Astrocyte (in vitro differentiated cells and primary cell): ENCODE results near the gene PLCG1. TPM values are rescaled to one million over a fixed set of nuclear protein-coding genes. Genes with fewer than 3 reads are reported as not detected.
"Not testable (repeated sequence)": the region's sequence is repeated elsewhere in the genome, so short reads cannot be mapped to it uniquely, and the experiment has no call there.

Experiments used
- DNase-seq: peaks from one replicate; pipeline ENCODE4 v3.0.0-alpha.2; 2010; ENCODE audit warnings: low read depth
- FAIRE-seq: peaks from 2 replicates; lab custom pipeline; 2011; peaks lifted over from hg19 to GRCh38; lab: Jason Lieb, UNC
- H2AFZ ChIP-seq: 2 replicates; pipeline ENCODE4 v1.6.0; 2012; ENCODE audit warnings: low read depth, low read length, inconsistent platforms
- H3K27ac ChIP-seq: 2 replicates; pipeline ENCODE4 v1.5.1; 2011; ENCODE audit warnings: low read depth, low read length, inconsistent platforms
- H3K27me3 ChIP-seq: 2 replicates; pipeline ENCODE4 v1.6.0; 2011; ENCODE audit warnings: low read length, inconsistent platforms; ENCODE audit not compliant: insufficient read depth
- H3K36me3 ChIP-seq: 2 replicates; pipeline ENCODE4 v1.5.1; 2011; ENCODE audit warnings: low read length, inconsistent platforms; ENCODE audit not compliant: insufficient read depth
- H3K4me1 ChIP-seq: 2 replicates; pipeline ENCODE4 v1.5.1; 2011; ENCODE audit warnings: low read length, inconsistent platforms; ENCODE audit not compliant: insufficient read depth
- H3K4me2 ChIP-seq: 2 replicates; pipeline ENCODE4 v1.6.0; 2012; ENCODE audit warnings: low read length, inconsistent platforms
- H3K4me3 ChIP-seq: 2 replicates; pipeline ENCODE4 v1.5.1; 2011; ENCODE audit warnings: low read depth, mild to moderate bottlenecking, low read length, inconsistent platforms; ENCODE audit not compliant: insufficient read depth
- H3K79me2 ChIP-seq: 2 replicates; pipeline ENCODE4 v1.6.0; 2012; ENCODE audit warnings: mild to moderate bottlenecking, low read length, inconsistent platforms; ENCODE audit not compliant: insufficient read depth
- H3K9ac ChIP-seq: 2 replicates; pipeline ENCODE4 v1.6.0; 2012; ENCODE audit warnings: mild to moderate bottlenecking, low read length, inconsistent platforms
- H3K9me3 ChIP-seq: 2 replicates; pipeline ENCODE4 v1.5.1; 2012; ENCODE audit warnings: low read depth, mild to moderate bottlenecking, low read length, inconsistent platforms; ENCODE audit not compliant: insufficient read depth
- H4K20me1 ChIP-seq: 2 replicates; pipeline ENCODE4 v1.6.0; 2012; ENCODE audit warnings: low read length, inconsistent platforms; ENCODE audit not compliant: insufficient read depth
- H3K27ac Mint-ChIP-seq: one replicate; pipeline ENCODE4 v1.8.0; 2021; ENCODE audit warnings: mild to moderate bottlenecking, mixed read lengths; ENCODE audit not compliant: unreplicated experiment
- H3K27me3 Mint-ChIP-seq: one replicate; pipeline ENCODE4 v1.8.0; 2021; ENCODE audit warnings: low read depth, mixed read lengths; ENCODE audit not compliant: unreplicated experiment
- H3K36me3 Mint-ChIP-seq: one replicate; pipeline ENCODE4 v1.8.0; 2021; ENCODE audit warnings: low read depth, mixed read lengths; ENCODE audit not compliant: unreplicated experiment
- H3K4me1 Mint-ChIP-seq: one replicate; pipeline ENCODE4 v1.8.0; 2021; ENCODE audit warnings: low read depth, mixed read lengths; ENCODE audit not compliant: unreplicated experiment
- H3K4me3 Mint-ChIP-seq: one replicate; pipeline ENCODE4 v1.8.0; 2021; ENCODE audit warnings: mild to moderate bottlenecking, moderate library complexity, mixed read lengths; ENCODE audit not compliant: unreplicated experiment
- H3K9me3 Mint-ChIP-seq: one replicate; pipeline ENCODE4 v1.8.0; 2021; ENCODE audit warnings: mild to moderate bottlenecking, mixed read lengths; ENCODE audit not compliant: unreplicated experiment
- EZH2 ChIP-seq: IDR thresholded peaks from 2 replicates; pipeline ENCODE4 v1.6.1; 2012; ENCODE audit warnings: mild to moderate bottlenecking, low read length, inconsistent platforms; ENCODE audit not compliant: insufficient read depth
- total RNA-seq: library from RNA; stranded (reverse); gene quantifications from 2 replicates; pipeline ENCODE4 v1.2.1, GENCODE V29; 2021
- TF ChIP-seq, protein P1 (sequence below): IDR thresholded peaks from 2 replicates; pipeline ENCODE4 v1.5.1; 2011; ENCODE audit warnings: low read depth, mild to moderate bottlenecking, inconsistent platforms, low read length, moderate library complexity; ENCODE audit not compliant: insufficient read depth

PLCG1 gene
- total RNA-seq, 1 donor from 2014 or later = 129 TPM

DNA sequence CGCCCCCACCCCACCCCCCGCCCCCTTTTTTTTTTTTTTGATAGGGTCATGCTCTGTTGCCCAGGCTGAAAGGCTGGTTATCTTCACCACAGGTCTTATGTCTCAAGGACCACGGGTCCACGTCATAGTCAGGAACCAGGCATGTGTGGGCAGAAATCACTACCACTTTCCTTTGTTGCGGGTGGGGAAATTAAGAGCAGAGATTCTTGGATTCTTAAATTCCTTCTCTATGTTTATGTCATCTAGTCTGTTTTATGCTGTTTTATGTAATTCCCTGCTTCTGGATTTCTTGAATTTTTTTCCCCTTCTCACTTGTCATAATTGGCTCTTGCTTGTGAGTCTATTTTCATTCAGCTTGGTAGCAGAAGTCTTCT lies 25.8 kb upstream of the PLCG1 start:
- Mint-ChIP-seq H3K36me3 (peaks cover 9% of the 10 kb centered on the region), H3K4me1 (peaks cover 3% of the 10 kb centered on the region), H3K27ac (no peak overlapping the region), H3K9me3 (no peaks in the 10 kb centered on the region), H3K27me3 (no peaks in the 10 kb centered on the region), H3K4me3 (no peak overlapping the region)
- Histone ChIP-seq H3K79me2 (no peaks in the 10 kb centered on the region), H4K20me1 (peaks cover 26% of the 10 kb centered on the region), H3K4me3 (no peak overlapping the region), H3K27me3 (no peaks in the 10 kb centered on the region), H3K36me3 (peaks cover 51% of the 10 kb centered on the region), H3K4me2 (no peak overlapping the region), H3K4me1 (no peaks in the 10 kb centered on the region), H3K27ac (no peak overlapping the region), H2AFZ (no peak overlapping the region), H3K9ac (no peak overlapping the region), H3K9me3 (no peaks in the 10 kb centered on the region)
- FAIRE-seq (no peak), DNase-seq (no peak)
- TF ChIP-seq, protein P1, sequence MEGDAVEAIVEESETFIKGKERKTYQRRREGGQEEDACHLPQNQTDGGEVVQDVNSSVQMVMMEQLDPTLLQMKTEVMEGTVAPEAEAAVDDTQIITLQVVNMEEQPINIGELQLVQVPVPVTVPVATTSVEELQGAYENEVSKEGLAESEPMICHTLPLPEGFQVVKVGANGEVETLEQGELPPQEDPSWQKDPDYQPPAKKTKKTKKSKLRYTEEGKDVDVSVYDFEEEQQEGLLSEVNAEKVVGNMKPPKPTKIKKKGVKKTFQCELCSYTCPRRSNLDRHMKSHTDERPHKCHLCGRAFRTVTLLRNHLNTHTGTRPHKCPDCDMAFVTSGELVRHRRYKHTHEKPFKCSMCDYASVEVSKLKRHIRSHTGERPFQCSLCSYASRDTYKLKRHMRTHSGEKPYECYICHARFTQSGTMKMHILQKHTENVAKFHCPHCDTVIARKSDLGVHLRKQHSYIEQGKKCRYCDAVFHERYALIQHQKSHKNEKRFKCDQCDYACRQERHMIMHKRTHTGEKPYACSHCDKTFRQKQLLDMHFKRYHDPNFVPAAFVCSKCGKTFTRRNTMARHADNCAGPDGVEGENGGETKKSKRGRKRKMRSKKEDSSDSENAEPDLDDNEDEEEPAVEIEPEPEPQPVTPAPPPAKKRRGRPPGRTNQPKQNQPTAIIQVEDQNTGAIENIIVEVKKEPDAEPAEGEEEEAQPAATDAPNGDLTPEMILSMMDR = no peak
- TF ChIP-seq EZH2 = no peak

DNA sequence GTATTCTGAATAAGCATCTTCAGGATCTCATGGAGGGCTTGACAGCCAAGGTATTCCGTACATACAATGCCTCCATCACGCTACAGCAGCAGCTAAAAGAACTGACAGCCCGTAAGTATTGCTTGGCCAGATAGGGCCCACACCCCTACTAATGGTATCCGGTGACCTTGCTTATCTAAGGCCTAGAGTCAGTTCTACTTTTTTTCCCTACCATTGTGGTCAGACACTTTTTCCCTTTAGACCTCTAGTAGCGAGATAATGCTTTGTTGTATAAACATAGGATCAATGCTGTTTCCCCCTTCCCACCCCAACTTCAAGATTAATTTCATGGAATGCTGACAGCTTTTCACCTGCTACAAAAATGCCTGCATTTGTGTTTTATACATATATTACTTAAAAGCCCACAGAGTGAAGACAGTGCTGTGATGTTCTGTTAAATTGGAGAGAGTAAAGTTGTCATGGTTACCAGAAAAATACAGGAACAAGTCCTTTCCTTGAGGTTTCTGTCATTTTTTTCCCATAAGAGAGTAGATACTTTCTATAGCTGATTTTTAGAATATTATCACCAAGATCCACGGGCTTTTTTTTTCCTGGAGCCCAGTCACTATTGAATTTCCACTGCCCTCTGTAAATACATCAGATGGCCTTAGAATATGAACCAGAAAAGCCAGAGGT lies 20.9 kb upstream of the PLCG1 start:
- Mint-ChIP-seq H3K4me1 (no peaks in the 10 kb centered on the region), H3K9me3 (no peaks in the 10 kb centered on the region), H3K4me3 (no peak overlapping the region), H3K27me3 (no peaks in the 10 kb centered on the region), H3K36me3 (peaks cover 14% of the 10 kb centered on the region), H3K27ac (no peak overlapping the region)
- no peak for TF ChIP-seq EZH2
- TF ChIP-seq, protein P1 = no peak
- DNase-seq (no peak), FAIRE-seq (no peak)
- no peak overlapping the region for H3K4me3 ChIP-seq
- no peaks in the 10 kb centered on the region for H3K27me3 ChIP-seq
- peaks cover 72% of the 10 kb centered on the region for H3K36me3 ChIP-seq
- H3K4me1 ChIP-seq = no peaks in the 10 kb centered on the region
- H4K20me1 ChIP-seq = peaks cover 21% of the 10 kb centered on the region
- no peak overlapping the region for H3K27ac ChIP-seq
- no peak overlapping the region for H3K9ac ChIP-seq
- no peaks in the 10 kb centered on the region for H3K9me3 ChIP-seq
- no peak overlapping the region for H2AFZ ChIP-seq
- no peak overlapping the region for H3K4me2 ChIP-seq
- H3K79me2 ChIP-seq = no peaks in the 10 kb centered on the region

DNA sequence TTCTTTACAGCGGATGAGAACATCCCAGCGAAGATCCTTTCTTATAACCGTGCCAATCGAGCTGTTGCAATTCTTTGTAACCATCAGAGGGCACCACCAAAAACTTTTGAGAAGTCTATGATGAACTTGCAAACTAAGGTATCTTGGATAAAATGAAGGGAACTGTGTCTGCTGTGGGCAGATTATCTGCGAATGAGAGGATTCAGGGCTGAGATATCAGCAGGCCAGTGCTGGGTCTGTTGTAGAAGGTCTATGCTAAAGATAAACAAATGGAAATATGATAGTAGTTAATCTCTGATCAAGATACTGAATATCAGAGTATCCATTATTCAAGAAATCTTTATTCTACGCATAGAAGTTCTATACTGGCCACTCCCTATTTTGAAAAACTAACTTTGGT lies 19.2 kb upstream of the PLCG1 start:
- peaks cover 79% of the 10 kb centered on the region for H3K36me3 ChIP-seq
- not testable (repeated sequence) for H2AFZ ChIP-seq, H3K27me3 ChIP-seq, H3K27ac ChIP-seq, FAIRE-seq, H3K9me3 Mint-ChIP-seq, DNase-seq, H3K4me3 Mint-ChIP-seq, H3K4me3 ChIP-seq, H3K4me2 ChIP-seq, H3K27ac Mint-ChIP-seq, H3K9me3 ChIP-seq, H3K79me2 ChIP-seq, H3K9ac ChIP-seq, H3K4me1 Mint-ChIP-seq, H3K4me1 ChIP-seq, H3K27me3 Mint-ChIP-seq
- H3K36me3 Mint-ChIP-seq = peaks cover 21% of the 10 kb centered on the region
- peaks cover 11% of the 10 kb centered on the region for H4K20me1 ChIP-seq
